MM.1S (cell line): ENCODE results near the gene IGF2BP3.

Experiments used
- EZH2phosphoT487 ChIP-seq: fragments of 300-600 bp; sonication (generic); IDR thresholded peaks from 2 replicates; pipeline ENCODE4 v1.6.1; 2018; ENCODE audit warnings: antibody characterized with exemption, low read length
- TF ChIP-seq, protein P1 (sequence below): fragments of 300-600 bp; sonication (generic); IDR thresholded peaks from 2 replicates; pipeline ENCODE4 v1.5.1; 2016; ENCODE audit warnings: antibody characterized with exemption, low read length, mixed read lengths

DNA sequence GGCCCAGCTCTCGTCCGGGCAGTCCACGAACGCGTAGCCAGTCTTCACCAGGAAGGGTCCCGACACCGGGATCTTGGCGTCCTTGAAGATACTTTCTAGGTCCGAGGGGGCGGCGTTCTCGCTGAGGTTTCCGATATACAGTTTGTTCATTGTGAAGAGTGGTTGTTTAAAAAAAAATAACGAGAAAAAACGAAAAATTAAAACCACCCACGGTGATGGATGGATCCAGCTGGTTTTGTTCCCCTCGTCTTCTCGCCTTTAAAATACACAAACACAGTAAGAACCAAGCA is 385 bp downstream of the IGF2BP3 start:
- TF ChIP-seq, protein P1, sequence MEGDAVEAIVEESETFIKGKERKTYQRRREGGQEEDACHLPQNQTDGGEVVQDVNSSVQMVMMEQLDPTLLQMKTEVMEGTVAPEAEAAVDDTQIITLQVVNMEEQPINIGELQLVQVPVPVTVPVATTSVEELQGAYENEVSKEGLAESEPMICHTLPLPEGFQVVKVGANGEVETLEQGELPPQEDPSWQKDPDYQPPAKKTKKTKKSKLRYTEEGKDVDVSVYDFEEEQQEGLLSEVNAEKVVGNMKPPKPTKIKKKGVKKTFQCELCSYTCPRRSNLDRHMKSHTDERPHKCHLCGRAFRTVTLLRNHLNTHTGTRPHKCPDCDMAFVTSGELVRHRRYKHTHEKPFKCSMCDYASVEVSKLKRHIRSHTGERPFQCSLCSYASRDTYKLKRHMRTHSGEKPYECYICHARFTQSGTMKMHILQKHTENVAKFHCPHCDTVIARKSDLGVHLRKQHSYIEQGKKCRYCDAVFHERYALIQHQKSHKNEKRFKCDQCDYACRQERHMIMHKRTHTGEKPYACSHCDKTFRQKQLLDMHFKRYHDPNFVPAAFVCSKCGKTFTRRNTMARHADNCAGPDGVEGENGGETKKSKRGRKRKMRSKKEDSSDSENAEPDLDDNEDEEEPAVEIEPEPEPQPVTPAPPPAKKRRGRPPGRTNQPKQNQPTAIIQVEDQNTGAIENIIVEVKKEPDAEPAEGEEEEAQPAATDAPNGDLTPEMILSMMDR: no peak
- no peak for TF ChIP-seq EZH2phosphoT487
